NCI-H524 treated with DMSO at 0.1 percent for 48 hours (cell line): ENCODE measurements around the gene KREMEN2.

Experiments used
- DNase-seq: peaks from one replicate; lab custom pipeline; 2025; lab: John Stamatoyannopoulos, UW

KREMEN2 gene

GRCh38 chr16:3004319-3004718 is 40.2 kb downstream of the KREMEN2 start:
- no peak for DNase-seq

- DNase-seq, result no peak
Measured at GRCh38 chr16:3004781-3005284, 40.8 kb downstream of the KREMEN2 start.

- no peak for DNase-seq
Measured at GRCh38 chr16:3007059-3007956, 43.2 kb downstream of the KREMEN2 start.

GRCh38 chr16:3007957-3008689 is 44.0 kb downstream of the KREMEN2 start:
- DNase-seq, result no peak

- no peak for DNase-seq
Measured at GRCh38 chr16:3008690-3009037, 44.6 kb downstream of the KREMEN2 start.

- no peak for DNase-seq
Measured at GRCh38 chr16:3009568-3010390, 45.7 kb downstream of the KREMEN2 start.

- DNase-seq, result no peak
Measured at GRCh38 chr16:3010510-3010909, 46.4 kb downstream of the KREMEN2 start.

GRCh38 chr16:3012246-3012645 is 48.2 kb downstream of the KREMEN2 start:
- no peak for DNase-seq

GRCh38 chr16:3012828-3013420 is 48.8 kb downstream of the KREMEN2 start, which contains the start of gene CLDN9:
Gene CLDN9, plus strand, starts transcription at chr16:3012923. Its CDS starts 440 bp downstream, at chr16:3013363.
- no peak for DNase-seq

GRCh38 chr16:3013491-3013951 is 49.4 kb downstream of the KREMEN2 start:
- DNase-seq, result no peak

GRCh38 chr16:3013998-3014690 is 50.1 kb downstream of the KREMEN2 start:
- no peak for DNase-seq

GRCh38 chr16:3014971-3015370 is 50.9 kb downstream of the KREMEN2 start:
- DNase-seq, result no peak

- DNase-seq, result no peak
Measured at GRCh38 chr16:3015865-3016521, 51.9 kb downstream of the KREMEN2 start.

- DNase-seq, result no peak
Measured at GRCh38 chr16:3017344-3017743, 53.3 kb downstream of the KREMEN2 start.
